PC-9 (cell line): ENCODE data around the gene SLC25A27.

Source experiments
- CTCF ChIP-seq: fragments of 200-600 bp; sonication (generic); conservative IDR thresholded peaks from 2 replicates; pipeline ENCODE4 v1.6.1; 2017; ENCODE audit warnings: mixed run types, antibody characterized with exemption, mild to moderate bottlenecking, moderate library complexity
- EZH2 ChIP-seq: fragments of 200-600 bp; sonication (generic); IDR thresholded peaks from 2 replicates; pipeline ENCODE4 v1.8.0; 2017; ENCODE audit warnings: antibody characterized with exemption, low read depth

GRCh38 chr6:46651006-46651405, 1.8 kb upstream of the SLC25A27 start:
- TF ChIP-seq CTCF (no peak), EZH2 (no peak)
